HG03565 (cell line): ENCODE measurements around the gene ARL14EPL.

Source experiments
- ATAC-seq: cut with Tn5 transposase; IDR thresholded peaks from one replicate; pipeline ENCODE4 v1.9.1; 2021; ENCODE audit warnings: mild to moderate bottlenecking, moderate library complexity; ENCODE audit not compliant: unreplicated experiment

Gene ARL14EPL

GRCh38 chr5:116032094-116032517, at the start of gene ARL14EPL:
TSS of gene ARL14EPL (plus strand) at chr5:116032472. CDS start at chr5:116051466, 18,994 bp downstream.
- ATAC-seq, result peak; percentile 90

- ATAC-seq, result no peak
Observed at GRCh38 chr5:115983519-115983918, 48.8 kb upstream of the ARL14EPL start.

GRCh38 chr5:115985802-115986757, 46.2 kb upstream of the ARL14EPL start:
- no peak for ATAC-seq

- ATAC-seq, result no peak
Observed at GRCh38 chr5:115988002-115988401, 44.3 kb upstream of the ARL14EPL start.

- ATAC-seq, result no peak
Observed at GRCh38 chr5:115992848-115993350, 39.4 kb upstream of the ARL14EPL start.

- ATAC-seq, result no peak
Observed at GRCh38 chr5:115995351-115995750, 36.9 kb upstream of the ARL14EPL start.

- ATAC-seq, result no peak
Observed at GRCh38 chr5:116002116-116002906, 30.0 kb upstream of the ARL14EPL start.

GRCh38 chr5:116004248-116004647, 28.0 kb upstream of the ARL14EPL start:
- ATAC-seq, result no peak

- no peak for ATAC-seq
Observed at GRCh38 chr5:116009806-116010205, 22.5 kb upstream of the ARL14EPL start.

- ATAC-seq, result no peak
Observed at GRCh38 chr5:116011046-116011445, 21.2 kb upstream of the ARL14EPL start.

- ATAC-seq, result no peak
Observed at GRCh38 chr5:116013207-116013785, 19.0 kb upstream of the ARL14EPL start.

- ATAC-seq, result no peak
Observed at GRCh38 chr5:116013936-116014335, 18.3 kb upstream of the ARL14EPL start.

- ATAC-seq, result no peak
Observed at GRCh38 chr5:116023619-116024018, 8.7 kb upstream of the ARL14EPL start.

GRCh38 chr5:116025866-116026265, 6.4 kb upstream of the ARL14EPL start:
- no peak for ATAC-seq

GRCh38 chr5:116032991-116033390, 719 bp downstream of the ARL14EPL start:
- no peak for ATAC-seq

- ATAC-seq, result no peak
Observed at GRCh38 chr5:116035123-116035522, 2.9 kb downstream of the ARL14EPL start.

- no peak for ATAC-seq
Observed at GRCh38 chr5:116037236-116037822, 5.1 kb downstream of the ARL14EPL start.

- peak; percentile 84 for ATAC-seq
Observed at GRCh38 chr5:116038817-116039216, 6.5 kb downstream of the ARL14EPL start.

GRCh38 chr5:116042375-116042774, 10.1 kb downstream of the ARL14EPL start:
- no peak for ATAC-seq

- no peak for ATAC-seq
Observed at GRCh38 chr5:116044073-116044472, 11.8 kb downstream of the ARL14EPL start.

GRCh38 chr5:116045821-116046220, 13.5 kb downstream of the ARL14EPL start:
- ATAC-seq, result no peak
